Memory B cell (primary cell): ENCODE measurements around the gene ERBB2.
"Not testable (repeated sequence)": the region's sequence is repeated elsewhere in the genome, so short reads cannot be mapped to it uniquely, and the experiment has no call there.

ENCODE experiments used
- ATAC-seq: fragments of 150-1000 bp; cut with Tn5 transposase; 2 replicates; pipeline ENCODE4 v1.10.0; 2021; ENCODE audit warnings: low read depth, mild to moderate bottlenecking, moderate library complexity
- DNase-seq, 2 donors: peaks; one replicate each; pipeline ENCODE4 v3.0.0; 2022; ENCODE audit warnings: low spot score in 2 of 2
- H3K27ac Mint-ChIP-seq: one replicate; pipeline ENCODE4 v1.8.0; 2022; ENCODE audit warnings: mild to moderate bottlenecking, moderate library complexity, mixed read lengths
- H3K27me3 Mint-ChIP-seq: one replicate; pipeline ENCODE4 v1.8.0; 2022; ENCODE audit warnings: mixed read lengths
- H3K36me3 Mint-ChIP-seq: one replicate; pipeline ENCODE4 v1.8.0; 2022; ENCODE audit warnings: mild to moderate bottlenecking, mixed read lengths
- H3K4me1 Mint-ChIP-seq: one replicate; pipeline ENCODE4 v1.8.0; 2022; ENCODE audit warnings: mixed read lengths
- H3K4me3 Mint-ChIP-seq: one replicate; pipeline ENCODE4 v1.8.0; 2022; ENCODE audit warnings: mild to moderate bottlenecking, moderate library complexity, mixed read lengths
- H3K9me3 Mint-ChIP-seq: one replicate; pipeline ENCODE4 v1.8.0; 2022; ENCODE audit warnings: mixed read lengths

The ERBB2 gene

DNA sequence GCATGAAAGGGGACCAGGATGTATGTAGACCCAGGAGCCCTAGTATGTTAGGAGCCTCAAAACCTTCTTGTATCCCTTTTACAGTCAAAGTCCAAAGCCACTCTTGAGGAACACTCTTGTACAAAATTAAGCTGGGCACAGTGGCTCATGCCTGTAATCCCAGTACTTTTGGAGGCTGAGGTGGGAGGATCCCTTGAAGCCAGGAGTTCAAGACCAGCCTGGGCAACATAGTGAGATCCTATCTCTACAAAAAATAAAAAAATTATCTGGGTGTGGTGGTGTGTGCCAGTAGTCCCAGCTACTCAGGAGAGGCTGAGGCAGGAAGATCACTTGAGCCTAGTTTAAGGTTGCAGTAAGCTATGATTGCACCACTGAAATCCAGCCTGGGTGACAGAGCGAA, 26.1 kb downstream of the ERBB2 start:
- DNase-seq, ATAC-seq, H3K9me3 Mint-ChIP-seq, H3K27me3 Mint-ChIP-seq, H3K4me3 Mint-ChIP-seq, H3K27ac Mint-ChIP-seq: not testable (repeated sequence)
- Mint-ChIP-seq H3K36me3 (peaks cover 23% of the 10 kb centered on the region), H3K4me1 (peaks cover 16% of the 10 kb centered on the region)

DNA sequence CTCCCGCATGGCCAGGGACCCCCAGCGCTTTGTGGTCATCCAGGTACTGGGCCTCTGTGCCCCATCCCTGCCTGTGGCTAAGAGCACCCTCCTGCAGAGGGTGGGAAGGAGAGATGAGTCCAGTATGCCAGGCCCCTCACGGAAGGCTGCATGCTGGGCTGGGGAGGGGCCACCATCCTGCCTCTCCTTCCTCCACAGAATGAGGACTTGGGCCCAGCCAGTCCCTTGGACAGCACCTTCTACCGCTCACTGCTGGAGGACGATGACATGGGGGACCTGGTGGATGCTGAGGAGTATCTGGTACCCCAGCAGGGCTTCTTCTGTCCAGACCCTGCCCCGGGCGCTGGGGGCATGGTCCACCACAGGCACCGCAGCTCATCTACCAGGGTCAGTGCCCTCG, 26.8 kb downstream of the ERBB2 start:
- H3K4me1 Mint-ChIP-seq: peaks cover 16% of the 10 kb centered on the region
- ATAC-seq: no peak
- H3K27me3 Mint-ChIP-seq: no peaks in the 10 kb centered on the region
- no peaks in the 10 kb centered on the region for H3K9me3 Mint-ChIP-seq
- peaks cover 23% of the 10 kb centered on the region for H3K36me3 Mint-ChIP-seq
- H3K4me3 Mint-ChIP-seq: no peak overlapping the region
- H3K27ac Mint-ChIP-seq: peak overlapping the region; percentile 18
- DNase-seq: no peak

DNA sequence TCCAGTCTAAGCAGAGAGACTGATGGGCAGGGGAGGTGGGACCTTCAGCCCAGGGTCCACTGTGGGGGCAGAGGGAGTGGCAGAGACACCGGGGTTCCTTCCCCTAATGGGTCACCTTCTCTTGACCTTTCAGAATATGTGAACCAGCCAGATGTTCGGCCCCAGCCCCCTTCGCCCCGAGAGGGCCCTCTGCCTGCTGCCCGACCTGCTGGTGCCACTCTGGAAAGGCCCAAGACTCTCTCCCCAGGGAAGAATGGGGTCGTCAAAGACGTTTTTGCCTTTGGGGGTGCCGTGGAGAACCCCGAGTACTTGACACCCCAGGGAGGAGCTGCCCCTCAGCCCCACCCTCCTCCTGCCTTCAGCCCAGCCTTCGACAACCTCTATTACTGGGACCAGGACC, 27.7 kb downstream of the ERBB2 start:
- Mint-ChIP-seq H3K36me3 (peaks cover 23% of the 10 kb centered on the region), H3K27ac (no peak overlapping the region), H3K27me3 (no peaks in the 10 kb centered on the region), H3K9me3 (no peaks in the 10 kb centered on the region), H3K4me1 (peaks cover 16% of the 10 kb centered on the region), H3K4me3 (no peak overlapping the region)
- DNase-seq (no peak), ATAC-seq (no peak)

DNA sequence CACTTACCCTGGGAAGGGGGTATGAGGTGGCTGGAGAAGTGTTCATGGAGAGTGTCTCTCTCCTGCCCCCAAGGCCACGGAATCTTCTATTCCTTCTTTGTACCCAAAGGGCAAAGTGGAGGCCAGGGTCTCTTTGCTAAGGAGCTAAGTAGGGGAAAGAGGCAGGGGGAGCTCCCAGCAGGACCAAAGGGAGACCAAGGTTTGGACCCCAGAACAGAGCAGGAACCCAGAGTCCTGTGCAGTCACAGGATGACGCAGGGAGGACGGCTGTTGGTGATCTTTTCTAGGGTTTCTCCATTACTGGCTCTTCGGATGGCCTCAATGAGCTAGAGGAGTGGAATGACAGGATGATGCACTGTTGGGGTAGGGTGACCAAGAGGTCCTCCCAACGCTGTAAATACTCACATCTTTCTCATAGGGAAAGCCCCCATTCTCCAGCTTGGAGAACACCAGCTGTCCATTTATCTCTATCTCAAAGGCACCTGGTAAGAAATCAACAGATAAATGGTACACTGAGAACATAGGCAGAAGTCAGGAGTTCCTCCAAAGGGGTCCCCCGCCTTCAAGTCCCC, 29.5 kb downstream of the ERBB2 start:
- Mint-ChIP-seq H3K4me1 (peaks cover 16% of the 10 kb centered on the region), H3K36me3 (peaks cover 21% of the 10 kb centered on the region), H3K9me3 (no peaks in the 10 kb centered on the region), H3K4me3 (peak overlapping the region; percentile 87), H3K27me3 (no peaks in the 10 kb centered on the region), H3K27ac (peak overlapping the region; percentile 87)
- DNase-seq: no peak
- ATAC-seq: no peak

DNA sequence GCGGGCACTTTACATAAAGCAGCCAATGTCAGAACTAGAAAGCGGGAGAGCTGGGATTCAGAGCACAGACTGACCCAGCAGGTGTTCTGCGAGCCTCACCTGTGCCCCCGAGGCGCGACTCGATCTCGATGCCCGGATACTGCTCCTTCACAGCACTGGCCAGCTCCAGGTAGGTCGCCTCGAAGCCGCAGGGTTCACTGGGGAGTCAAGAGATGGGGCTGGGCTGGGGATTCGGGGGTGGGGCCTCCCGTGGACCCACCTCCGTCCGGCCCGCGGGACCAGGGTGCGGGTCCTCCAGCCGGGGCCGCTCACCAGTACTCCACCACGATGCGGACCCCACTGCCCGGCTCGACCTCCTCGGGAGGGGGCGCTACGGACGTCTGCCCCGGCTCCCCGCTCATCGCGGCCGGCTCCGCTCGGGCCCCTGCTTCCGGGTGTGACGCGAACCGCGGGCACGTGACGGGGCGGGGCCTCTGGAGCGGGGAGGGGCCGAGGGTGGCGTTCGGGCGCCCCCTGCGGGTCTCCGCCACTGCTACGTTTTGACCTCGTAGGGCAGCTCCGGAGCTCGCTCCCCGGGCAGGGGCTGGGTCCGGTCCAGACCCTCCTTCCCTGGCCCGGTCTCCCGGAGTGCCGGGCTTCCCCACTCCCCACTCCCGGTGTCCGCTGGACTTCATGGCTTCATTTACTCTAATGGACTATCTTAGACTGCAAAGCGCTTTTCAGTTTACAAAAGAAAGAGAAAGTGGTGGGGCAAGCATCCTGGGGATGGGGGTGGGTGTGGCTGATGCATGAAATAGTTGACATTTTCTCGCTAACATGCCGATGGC, 30.4 kb downstream of the ERBB2 start, which contains the start of gene MIEN1:
Gene MIEN1, minus strand, starts transcription at position 438 of the 827 bp plus-strand sequence. Its CDS starts 37 bp downstream, at position 401.
- Mint-ChIP-seq H3K36me3 (peaks cover 17% of the 10 kb centered on the region), H3K27ac (peak within 1 kb of the TSS; percentile 87), H3K27me3 (no peaks in the 10 kb centered on the region), H3K4me3 (peak within 1 kb of the TSS; percentile 87), H3K9me3 (no peaks in the 10 kb centered on the region), H3K4me1 (peaks cover 16% of the 10 kb centered on the region)
- ATAC-seq: peak; percentile 90
- peak; percentile 97 to 99 for DNase-seq

DNA sequence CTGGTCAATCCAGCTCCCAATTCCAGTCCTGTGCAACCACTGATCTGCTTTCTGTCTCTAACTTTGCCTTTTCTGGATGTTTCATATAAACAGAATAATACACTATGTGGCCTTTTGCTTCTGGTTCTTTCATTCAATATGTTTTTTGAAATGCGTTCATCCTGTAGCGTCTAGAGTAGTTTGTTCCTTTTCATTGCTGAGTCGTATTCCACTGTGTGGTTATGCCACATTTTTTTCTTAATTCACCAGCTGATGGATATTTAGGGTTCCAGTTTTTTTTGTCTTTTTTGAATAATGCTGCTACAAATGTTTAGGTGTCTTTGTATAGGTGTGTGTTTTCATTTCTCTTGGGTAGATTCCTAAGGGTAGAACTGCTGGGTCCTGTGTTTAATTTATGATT, 32.7 kb downstream of the ERBB2 start:
- H3K36me3 Mint-ChIP-seq: peaks cover 8% of the 10 kb centered on the region
- ATAC-seq (no peak), DNase-seq (no peak)
- peaks cover 5% of the 10 kb centered on the region for H3K27me3 Mint-ChIP-seq
- no peaks in the 10 kb centered on the region for H3K9me3 Mint-ChIP-seq
- peak overlapping the region; percentile 43 for H3K4me3 Mint-ChIP-seq
- no peak overlapping the region for H3K27ac Mint-ChIP-seq
- H3K4me1 Mint-ChIP-seq: peaks cover 17% of the 10 kb centered on the region

DNA sequence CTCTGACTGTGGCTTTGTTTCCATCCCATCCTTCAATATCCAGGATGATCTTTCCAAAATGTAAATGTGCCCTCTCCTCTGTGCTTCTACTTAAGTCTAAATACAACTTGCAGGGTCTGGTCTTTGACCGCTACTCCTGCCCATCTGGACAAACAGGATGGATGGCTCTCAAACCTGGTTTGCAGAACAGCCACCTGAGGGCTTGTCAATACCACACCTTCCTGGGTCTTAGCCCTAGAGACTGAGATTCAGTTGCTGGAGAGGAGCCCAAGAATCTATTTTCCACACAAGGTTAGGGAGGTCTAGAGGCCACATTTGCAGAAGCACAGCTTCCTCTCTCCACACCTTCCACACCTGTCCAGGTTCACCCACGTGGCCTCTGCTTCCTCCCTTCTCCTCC, 36.0 kb downstream of the ERBB2 start:
- Mint-ChIP-seq H3K9me3 (no peaks in the 10 kb centered on the region), H3K4me3 (no peak overlapping the region), H3K36me3 (peaks cover 2% of the 10 kb centered on the region), H3K27ac (no peak overlapping the region), H3K4me1 (peaks cover 22% of the 10 kb centered on the region), H3K27me3 (peaks cover 20% of the 10 kb centered on the region)
- no peak for ATAC-seq
- DNase-seq: no peak

DNA sequence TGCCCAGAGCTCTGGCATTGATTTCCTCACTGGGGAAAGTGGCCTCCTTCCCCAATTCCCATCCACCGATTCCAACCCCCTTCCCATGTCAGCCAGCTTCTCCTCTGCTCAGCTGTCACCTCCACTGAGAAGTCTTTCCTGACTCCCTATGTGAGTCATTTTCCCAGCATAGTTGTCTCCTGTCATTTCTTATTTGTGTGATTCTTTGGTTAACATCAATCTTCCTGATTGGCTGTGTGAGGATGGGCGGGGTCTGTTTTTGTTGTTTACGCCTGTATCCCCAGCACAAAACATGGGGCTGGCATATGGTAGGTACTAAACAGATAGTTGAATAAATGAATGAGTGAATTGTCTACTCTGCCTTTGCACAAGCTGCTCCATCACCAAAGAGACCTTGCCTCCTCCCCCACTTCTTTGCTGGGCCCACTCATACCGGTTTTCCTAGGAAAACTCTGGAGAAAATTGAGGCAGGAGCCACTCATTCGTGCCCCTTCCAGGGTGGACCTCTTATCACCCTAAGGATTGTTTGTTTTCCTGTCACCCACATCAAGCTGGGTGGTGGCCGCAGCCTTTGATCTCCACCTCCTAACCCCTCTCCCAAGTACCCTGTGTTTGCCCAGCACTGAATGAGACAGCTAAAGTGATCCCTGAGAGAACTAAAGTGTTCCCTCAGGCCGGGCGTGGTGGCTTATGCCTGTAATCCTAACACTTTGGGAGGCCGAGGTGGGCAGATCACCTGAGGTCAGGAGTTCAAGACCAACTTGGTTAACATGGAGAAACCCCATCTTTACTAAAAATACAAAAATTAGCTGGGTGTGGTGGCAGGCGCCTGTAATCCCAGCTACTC, 36.7 kb downstream of the ERBB2 start:
- H3K9me3 Mint-ChIP-seq: no peaks in the 10 kb centered on the region
- ATAC-seq: no peak
- peaks cover 2% of the 10 kb centered on the region for H3K36me3 Mint-ChIP-seq
- no peak overlapping the region for H3K4me3 Mint-ChIP-seq
- no peak for DNase-seq
- peaks cover 22% of the 10 kb centered on the region for H3K27me3 Mint-ChIP-seq
- H3K4me1 Mint-ChIP-seq: peaks cover 24% of the 10 kb centered on the region
- H3K27ac Mint-ChIP-seq: no peak overlapping the region

DNA sequence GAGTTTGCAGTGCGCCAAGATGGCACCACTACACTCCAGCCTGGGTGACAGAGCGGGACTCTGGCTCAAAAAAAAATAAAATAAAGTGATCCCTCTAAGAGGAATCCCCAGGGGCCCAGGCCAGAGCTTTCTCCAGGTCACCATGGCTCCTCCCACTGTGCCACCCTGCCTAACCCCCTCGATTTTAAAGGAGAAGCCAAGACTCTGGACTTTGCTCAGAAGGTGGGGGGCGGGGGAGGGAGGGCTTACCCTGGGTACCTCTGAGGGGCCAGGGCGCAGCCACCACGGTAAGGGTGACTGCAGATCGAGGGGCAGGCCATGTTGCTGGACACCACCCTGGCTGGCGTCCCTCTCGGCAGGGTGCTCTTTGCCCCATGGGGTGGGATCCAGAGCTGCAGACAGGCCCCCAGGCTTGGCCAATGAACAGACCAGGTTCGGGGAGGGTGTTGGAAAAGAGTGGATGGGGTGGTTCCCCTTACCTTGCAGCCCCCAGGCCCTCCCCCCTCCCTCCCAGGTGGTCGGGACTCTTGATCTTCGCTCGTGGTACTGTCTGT, 37.4 kb downstream of the ERBB2 start:
- peaks cover 22% of the 10 kb centered on the region for H3K27me3 Mint-ChIP-seq
- ATAC-seq (no peak), DNase-seq (no peak)
- H3K36me3 Mint-ChIP-seq: peaks cover 2% of the 10 kb centered on the region
- H3K27ac Mint-ChIP-seq: no peak overlapping the region
- no peaks in the 10 kb centered on the region for H3K9me3 Mint-ChIP-seq
- peaks cover 24% of the 10 kb centered on the region for H3K4me1 Mint-ChIP-seq
- H3K4me3 Mint-ChIP-seq: no peak overlapping the region

DNA sequence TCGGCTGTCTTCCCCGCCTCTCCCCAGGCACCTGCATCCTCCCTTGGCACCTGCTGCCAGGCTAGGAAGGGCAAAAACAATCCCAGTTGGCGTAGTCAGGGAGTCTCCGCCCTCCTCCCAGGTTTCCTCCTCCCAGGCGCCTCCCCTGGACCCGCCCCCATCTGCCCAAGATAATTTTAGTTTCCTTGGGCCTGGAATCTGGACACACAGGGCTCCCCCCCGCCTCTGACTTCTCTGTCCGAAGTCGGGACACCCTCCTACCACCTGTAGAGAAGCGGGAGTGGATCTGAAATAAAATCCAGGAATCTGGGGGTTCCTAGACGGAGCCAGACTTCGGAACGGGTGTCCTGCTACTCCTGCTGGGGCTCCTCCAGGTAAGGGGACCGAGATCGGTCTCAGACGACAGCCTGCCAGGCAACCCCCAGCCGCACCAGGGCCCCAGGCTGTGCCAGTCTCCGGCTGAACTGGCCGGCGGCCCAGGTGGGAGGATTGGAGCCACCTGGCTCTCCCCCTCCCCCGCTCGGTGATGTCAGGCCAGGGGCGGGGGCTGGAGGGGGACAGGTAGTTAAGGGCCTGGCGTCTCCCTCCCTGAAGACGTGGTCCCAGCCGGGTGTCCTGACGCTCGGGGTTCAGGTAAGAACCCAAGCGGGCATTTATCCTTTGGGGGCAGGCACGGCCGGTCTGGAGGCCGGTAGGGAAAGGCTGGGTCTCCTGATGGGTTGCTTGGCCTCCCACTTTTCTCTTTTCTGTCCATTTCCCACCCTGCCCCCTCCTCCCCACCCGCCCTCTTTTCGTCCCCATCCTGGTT, 38.1 kb downstream of the ERBB2 start, which contains the start of gene GRB7:
Gene GRB7, plus strand, starts transcription at position 179 of the 808 bp plus-strand sequence. CDS start 4,364 bp downstream, outside the sequence.
- Mint-ChIP-seq H3K27ac (peak within 1 kb of the TSS; percentile 78), H3K36me3 (peaks cover 2% of the 10 kb centered on the region), H3K9me3 (no peaks in the 10 kb centered on the region), H3K27me3 (peaks cover 25% of the 10 kb centered on the region), H3K4me1 (peaks cover 24% of the 10 kb centered on the region), H3K4me3 (peak within 1 kb of the TSS; percentile 88)
- DNase-seq: no peak
- ATAC-seq: peak; percentile 21

DNA sequence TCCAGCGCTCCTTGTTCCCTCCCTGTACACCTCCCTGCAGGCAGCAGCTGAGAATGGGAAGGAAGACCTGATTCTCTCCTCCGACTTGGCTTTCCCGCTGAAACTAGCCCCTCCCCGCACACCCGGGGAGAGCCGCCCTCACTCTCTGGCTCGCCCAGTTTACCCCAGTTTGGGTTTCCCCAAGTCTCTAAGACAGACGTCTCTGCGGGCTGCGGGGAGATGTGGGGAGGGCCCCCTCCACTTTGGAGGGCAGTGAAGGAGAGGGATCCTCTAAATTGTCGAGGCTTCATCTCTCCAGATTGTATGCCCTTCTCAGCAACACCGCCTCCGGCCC, 38.7 kb downstream of the ERBB2 start:
- H3K9me3 Mint-ChIP-seq: no peaks in the 10 kb centered on the region
- peaks cover 25% of the 10 kb centered on the region for H3K27me3 Mint-ChIP-seq
- peaks cover 24% of the 10 kb centered on the region for H3K4me1 Mint-ChIP-seq
- peaks cover 2% of the 10 kb centered on the region for H3K36me3 Mint-ChIP-seq
- peak; percentile 97 for ATAC-seq
- DNase-seq: peak; percentile 29 to 41
- peak overlapping the region; percentile 88 for H3K4me3 Mint-ChIP-seq
- peak overlapping the region; percentile 78 for H3K27ac Mint-ChIP-seq

DNA sequence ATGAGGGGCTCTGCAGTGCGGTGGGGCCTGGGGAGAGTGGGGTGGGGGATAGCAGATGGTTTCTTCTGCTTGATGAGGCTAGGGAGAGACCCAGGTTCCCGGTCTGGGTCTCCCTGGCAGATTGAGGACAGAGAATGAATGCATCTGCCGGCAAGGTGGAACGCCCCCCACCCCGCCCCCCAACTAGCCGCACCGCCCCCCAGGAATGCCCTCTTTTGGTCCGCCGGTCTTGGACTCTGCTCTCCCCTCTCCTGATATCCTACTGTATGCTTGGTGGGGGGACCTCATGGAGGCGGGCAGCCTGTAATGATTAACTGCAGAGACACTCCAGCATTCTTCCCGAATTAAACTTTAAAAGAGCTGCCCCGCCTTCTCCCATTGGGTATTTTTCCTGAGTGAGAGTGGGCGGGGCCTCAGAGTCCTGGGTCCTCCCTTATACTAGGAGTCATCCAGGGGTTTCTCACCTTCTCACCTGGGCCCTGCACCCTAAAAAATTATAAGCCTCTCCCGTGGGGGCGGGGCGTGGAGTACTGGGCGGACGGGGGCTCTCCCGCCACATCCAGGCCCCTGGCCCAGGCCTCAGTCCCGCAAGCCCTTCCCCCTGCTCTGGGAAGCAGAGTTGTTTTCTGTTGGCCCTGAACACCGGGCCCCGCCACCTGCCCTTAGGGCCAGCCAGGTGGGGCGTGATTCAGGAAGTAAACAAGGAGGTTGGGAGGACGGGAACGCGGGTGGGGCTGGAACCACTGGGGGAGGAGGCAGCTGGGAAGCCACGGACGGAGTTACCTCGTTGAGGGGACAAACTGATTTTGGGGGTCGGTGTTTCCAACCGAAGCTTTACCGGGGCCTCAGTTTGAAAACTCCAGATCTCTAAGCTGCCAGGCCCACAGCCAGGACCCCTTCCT, 39.4 kb downstream of the ERBB2 start:
- H3K9me3 Mint-ChIP-seq: no peaks in the 10 kb centered on the region
- peak; percentile 8 for ATAC-seq
- H3K36me3 Mint-ChIP-seq: peaks cover 2% of the 10 kb centered on the region
- DNase-seq: no peak
- peaks cover 28% of the 10 kb centered on the region for H3K27me3 Mint-ChIP-seq
- peak overlapping the region; percentile 88 for H3K4me3 Mint-ChIP-seq
- no peak overlapping the region for H3K27ac Mint-ChIP-seq
- peaks cover 24% of the 10 kb centered on the region for H3K4me1 Mint-ChIP-seq
